Measurements from ENCODE around the gene C11orf98.

Gene C11orf98

GRCh38 chr11:62665075-62665598, at the start of gene C11orf98, which contains the start of gene CSKMT:
C11orf98 (minus strand) TSS chr11:62665210; CDS start chr11:62665169, 41 bp downstream.
CSKMT (plus strand) TSS chr11:62665312; CDS start chr11:62665880, 568 bp downstream.
- Histone ChIP-seq H3K36me3 (ENCODE audit: insufficient read depth, low read length) (peaks cover 17% of the 10 kb centered on the region), H3K27me3 (ENCODE audit: control insufficient read depth in 1 of 2, insufficient read depth in 2 of 2, low read length in 2 of 2) (no peaks in the 10 kb centered on the region), H3K4me1 (ENCODE audit: insufficient read depth, low read length) (peaks cover 28% of the 10 kb centered on the region), H3K9ac (ENCODE audit: low read length) (peak within 1 kb of the TSS; percentile 88), H3K27ac (ENCODE audit: low read depth, low read length) (peak within 1 kb of the TSS; percentile 95), H3K9me3 (ENCODE audit: low read length) (no peaks in the 10 kb centered on the region), H3K4me3 (ENCODE audit: low read depth in 1 of 2, low read length in 2 of 2) (peak within 1 kb of the TSS; percentile 75 to 91)

- H3K27me3 ChIP-seq (ENCODE audit: control insufficient read depth in 1 of 2, insufficient read depth in 2 of 2, low read length in 2 of 2), result no peaks in the 10 kb centered on the region
- H3K9ac ChIP-seq (ENCODE audit: low read length), result no peak overlapping the region
- H3K4me1 ChIP-seq (ENCODE audit: insufficient read depth, low read length), result peaks cover 20% of the 10 kb centered on the region
- no peak overlapping the region for H3K27ac ChIP-seq (ENCODE audit: low read depth, low read length)
- no peaks in the 10 kb centered on the region for H3K9me3 ChIP-seq (ENCODE audit: low read length)
- H3K36me3 ChIP-seq (ENCODE audit: insufficient read depth, low read length), result peaks cover 63% of the 10 kb centered on the region
- no peak overlapping the region for H3K4me3 ChIP-seq (ENCODE audit: low read depth in 1 of 2, low read length in 2 of 2)
Observed at GRCh38 chr11:62713343-62713742, 48.3 kb upstream of the C11orf98 start.

- Histone ChIP-seq H3K27ac (ENCODE audit: low read depth, low read length) (no peak overlapping the region), H3K9ac (ENCODE audit: low read length) (no peak overlapping the region), H3K4me1 (ENCODE audit: insufficient read depth, low read length) (peaks cover 23% of the 10 kb centered on the region), H3K9me3 (ENCODE audit: low read length) (no peaks in the 10 kb centered on the region), H3K4me3 (ENCODE audit: low read depth in 1 of 2, low read length in 2 of 2) (no peak overlapping the region), H3K27me3 (ENCODE audit: control insufficient read depth in 1 of 2, insufficient read depth in 2 of 2, low read length in 2 of 2) (no peaks in the 10 kb centered on the region), H3K36me3 (ENCODE audit: insufficient read depth, low read length) (peaks cover 58% of the 10 kb centered on the region)
Observed at GRCh38 chr11:62712861-62713260, 47.9 kb upstream of the C11orf98 start.

GRCh38 chr11:62712276-62712812, 47.3 kb upstream of the C11orf98 start:
- Histone ChIP-seq H3K4me3 (ENCODE audit: low read depth in 1 of 2, low read length in 2 of 2) (no peak overlapping the region), H3K27ac (ENCODE audit: low read depth, low read length) (no peak overlapping the region), H3K4me1 (ENCODE audit: insufficient read depth, low read length) (peaks cover 23% of the 10 kb centered on the region), H3K36me3 (ENCODE audit: insufficient read depth, low read length) (peaks cover 53% of the 10 kb centered on the region), H3K9me3 (ENCODE audit: low read length) (no peaks in the 10 kb centered on the region), H3K9ac (ENCODE audit: low read length) (no peak overlapping the region), H3K27me3 (ENCODE audit: control insufficient read depth in 1 of 2, insufficient read depth in 2 of 2, low read length in 2 of 2) (no peaks in the 10 kb centered on the region)

GRCh38 chr11:62710001-62710345, 45.0 kb upstream of the C11orf98 start:
- H3K9ac ChIP-seq (ENCODE audit: low read length), result peak overlapping the region; percentile 79
- no peaks in the 10 kb centered on the region for H3K9me3 ChIP-seq (ENCODE audit: low read length)
- H3K36me3 ChIP-seq (ENCODE audit: insufficient read depth, low read length), result peaks cover 30% of the 10 kb centered on the region
- H3K27ac ChIP-seq (ENCODE audit: low read depth, low read length), result peak overlapping the region; percentile 90
- H3K4me3 ChIP-seq (ENCODE audit: low read depth in 1 of 2, low read length in 2 of 2), result peak overlapping the region; percentile 51 to 90
- no peaks in the 10 kb centered on the region for H3K27me3 ChIP-seq (ENCODE audit: control insufficient read depth in 1 of 2, insufficient read depth in 2 of 2, low read length in 2 of 2)
- H3K4me1 ChIP-seq (ENCODE audit: insufficient read depth, low read length), result peaks cover 36% of the 10 kb centered on the region

GRCh38 chr11:62709247-62710000, 44.4 kb upstream of the C11orf98 start:
- Histone ChIP-seq H3K9me3 (ENCODE audit: low read length) (no peaks in the 10 kb centered on the region), H3K27ac (ENCODE audit: low read depth, low read length) (peak overlapping the region; percentile 90), H3K9ac (ENCODE audit: low read length) (peak overlapping the region; percentile 79), H3K4me3 (ENCODE audit: low read depth in 1 of 2, low read length in 2 of 2) (peak overlapping the region; percentile 51 to 90), H3K36me3 (ENCODE audit: insufficient read depth, low read length) (peaks cover 26% of the 10 kb centered on the region), H3K4me1 (ENCODE audit: insufficient read depth, low read length) (peaks cover 37% of the 10 kb centered on the region), H3K27me3 (ENCODE audit: control insufficient read depth in 1 of 2, insufficient read depth in 2 of 2, low read length in 2 of 2) (no peaks in the 10 kb centered on the region)

- H3K9ac ChIP-seq (ENCODE audit: low read length), result peak overlapping the region; percentile 79
Observed at GRCh38 chr11:62708793-62709192, 43.8 kb upstream of the C11orf98 start.

GRCh38 chr11:62708392-62708791, 43.4 kb upstream of the C11orf98 start:
- Histone ChIP-seq H3K27ac (ENCODE audit: low read depth, low read length) (peak overlapping the region; percentile 90), H3K27me3 (ENCODE audit: control insufficient read depth in 1 of 2, insufficient read depth in 2 of 2, low read length in 2 of 2) (no peaks in the 10 kb centered on the region), H3K9me3 (ENCODE audit: low read length) (no peaks in the 10 kb centered on the region), H3K4me1 (ENCODE audit: insufficient read depth, low read length) (peaks cover 37% of the 10 kb centered on the region), H3K4me3 (ENCODE audit: low read depth in 1 of 2, low read length in 2 of 2) (peak overlapping the region; percentile 51 to 90), H3K36me3 (ENCODE audit: insufficient read depth, low read length) (peaks cover 17% of the 10 kb centered on the region), H3K9ac (ENCODE audit: low read length) (no peak overlapping the region)

More at GRCh38 chr11:62708793-62709192, 43.8 kb upstream of the C11orf98 start:
- Histone ChIP-seq H3K4me3 (ENCODE audit: low read depth in 1 of 2, low read length in 2 of 2) (peak overlapping the region; percentile 51 to 90), H3K27me3 (ENCODE audit: control insufficient read depth in 1 of 2, insufficient read depth in 2 of 2, low read length in 2 of 2) (no peaks in the 10 kb centered on the region), H3K9me3 (ENCODE audit: low read length) (no peaks in the 10 kb centered on the region), H3K36me3 (ENCODE audit: insufficient read depth, low read length) (peaks cover 21% of the 10 kb centered on the region), H3K27ac (ENCODE audit: low read depth, low read length) (peak overlapping the region; percentile 90), H3K4me1 (ENCODE audit: insufficient read depth, low read length) (peaks cover 37% of the 10 kb centered on the region)

- peak within 1 kb of the TSS; percentile 14 for H3K9ac ChIP-seq (ENCODE audit: low read length)
- H3K27me3 ChIP-seq (ENCODE audit: control insufficient read depth in 1 of 2, insufficient read depth in 2 of 2, low read length in 2 of 2), result no peaks in the 10 kb centered on the region
- H3K9me3 ChIP-seq (ENCODE audit: low read length), result no peaks in the 10 kb centered on the region
- H3K27ac ChIP-seq (ENCODE audit: low read depth, low read length), result peak within 1 kb of the TSS; percentile 90
- peaks cover 9% of the 10 kb centered on the region for H3K36me3 ChIP-seq (ENCODE audit: insufficient read depth, low read length)
- H3K4me3 ChIP-seq (ENCODE audit: low read depth in 1 of 2, low read length in 2 of 2), result peak within 1 kb of the TSS; percentile 51 to 90
- H3K4me1 ChIP-seq (ENCODE audit: insufficient read depth, low read length), result peaks cover 37% of the 10 kb centered on the region
Observed at GRCh38 chr11:62707277-62707861, 42.4 kb upstream of the C11orf98 start, which contains the start of the genes BSCL2 and GNG3. BSCL2 (minus strand) TSS chr11:62707424; CDS start chr11:62707195, 229 bp downstream. GNG3 (plus strand) TSS chr11:62707676; CDS start chr11:62708296, 620 bp downstream.

GRCh38 chr11:62706850-62707247, 41.8 kb upstream of the C11orf98 start:
- peaks cover 6% of the 10 kb centered on the region for H3K36me3 ChIP-seq (ENCODE audit: insufficient read depth, low read length)
- H3K27ac ChIP-seq (ENCODE audit: low read depth, low read length), result peak overlapping the region; percentile 86
- H3K4me3 ChIP-seq (ENCODE audit: low read depth in 1 of 2, low read length in 2 of 2), result peak overlapping the region; percentile 43 to 88
- peak overlapping the region; percentile 14 for H3K9ac ChIP-seq (ENCODE audit: low read length)
- no peaks in the 10 kb centered on the region for H3K9me3 ChIP-seq (ENCODE audit: low read length)
- no peaks in the 10 kb centered on the region for H3K27me3 ChIP-seq (ENCODE audit: control insufficient read depth in 1 of 2, insufficient read depth in 2 of 2, low read length in 2 of 2)
- peaks cover 37% of the 10 kb centered on the region for H3K4me1 ChIP-seq (ENCODE audit: insufficient read depth, low read length)
